AG04450 (cell line): Measurements from ENCODE around the gene RPL11. TPM values are rescaled to one million over a fixed set of nuclear protein-coding genes. Genes with fewer than 3 reads are reported as not detected.
"Not testable (repeated sequence)": the region's sequence is repeated elsewhere in the genome, so short reads cannot be mapped to it uniquely, and the experiment has no call there.

ENCODE experiments used
- CTCF ChIA-PET: fragments of 300-600, 350-600 bp; formaldehyde crosslinking; extraction: SDS; loops from one replicate; lab custom pipeline; 2022; ENCODE audit warnings: antibody characterized with exemption, inconsistent platforms; lab: Charles Lee
- POLR2A ChIA-PET: fragments of 350-600 bp; formaldehyde crosslinking; extraction: SDS; loops from one replicate; lab custom pipeline; 2021; ENCODE audit warnings: antibody characterized with exemption, inconsistent platforms; lab: Yijun Ruan, JAX
- DNase-seq: peaks from one replicate; pipeline ENCODE4 v3.0.0-alpha.2; 2011; ENCODE audit warnings: low read depth, low spot score
- H3K27ac ChIP-seq: one replicate; pipeline ENCODE4 v1.5.1; 2012; ENCODE audit warnings: low read depth, low read length, control low read depth
- H3K27me3 ChIP-seq: one replicate; pipeline ENCODE4 v1.6.0; 2012; ENCODE audit warnings: low read length; ENCODE audit not compliant: control insufficient read depth, insufficient read depth
- H3K4me3 ChIP-seq: 2 replicates; pipeline ENCODE4 v1.5.1; 2011; ENCODE audit warnings: mild to moderate bottlenecking, low read depth, low read length, control low read depth
- H3K9me3 ChIP-seq: 2 replicates; pipeline ENCODE4 v1.5.1; 2012; ENCODE audit warnings: low read length; ENCODE audit not compliant: control insufficient read depth, insufficient read depth
- polyA plus RNA-seq: library from polyadenylated mRNA; depleted of rRNA; stranded (reverse); fragments of >200 nt; gene quantifications from 2 replicates; pipeline ENCODE4 v1.2.3, GENCODE V29; 2011
- TF ChIP-seq, protein P1 (sequence below): IDR thresholded peaks from 2 replicates; pipeline ENCODE4 v1.5.1; 2011; ENCODE audit warnings: low read depth, low read length, control low read depth, inconsistent platforms

Gene RPL11
- polyA plus RNA-seq, 1 experiment, result 2,055 TPM

DNA sequence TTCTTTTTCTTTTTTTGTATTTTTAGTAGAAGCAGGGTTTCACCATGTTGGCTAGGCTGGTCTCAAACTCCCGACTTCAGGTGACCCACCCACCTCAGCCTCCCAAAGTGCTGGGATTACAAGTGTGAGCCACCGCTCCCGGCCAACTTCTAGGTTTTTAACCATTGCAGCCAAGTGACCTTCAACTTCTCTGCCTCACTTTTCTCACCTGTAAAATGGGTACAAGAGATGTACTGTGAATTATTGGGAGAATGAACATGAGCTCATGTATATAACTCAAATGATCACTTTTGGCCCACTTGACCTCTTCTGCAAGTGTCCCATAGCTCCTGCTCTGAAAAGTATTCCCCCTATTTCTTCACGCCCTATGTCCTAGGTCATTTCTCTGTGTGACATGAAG, 11.8 kb upstream of the RPL11 start:
- no peak overlapping the region for H3K27ac ChIP-seq
- ChIA-PET POLR2A (interaction anchor here (0.7 kb wide), 1 partner anchor 12 kb away, joined by 3 read pairs; the partner anchor contains the start of gene RPL11), CTCF (interaction anchor here (0.7 kb wide), 1 partner anchor 15 kb away, joined by 3 read pairs; no protein-coding TSS in a partner anchor)
- no peak for DNase-seq
- no peaks in the 10 kb centered on the region for H3K9me3 ChIP-seq
- TF ChIP-seq, protein P1, sequence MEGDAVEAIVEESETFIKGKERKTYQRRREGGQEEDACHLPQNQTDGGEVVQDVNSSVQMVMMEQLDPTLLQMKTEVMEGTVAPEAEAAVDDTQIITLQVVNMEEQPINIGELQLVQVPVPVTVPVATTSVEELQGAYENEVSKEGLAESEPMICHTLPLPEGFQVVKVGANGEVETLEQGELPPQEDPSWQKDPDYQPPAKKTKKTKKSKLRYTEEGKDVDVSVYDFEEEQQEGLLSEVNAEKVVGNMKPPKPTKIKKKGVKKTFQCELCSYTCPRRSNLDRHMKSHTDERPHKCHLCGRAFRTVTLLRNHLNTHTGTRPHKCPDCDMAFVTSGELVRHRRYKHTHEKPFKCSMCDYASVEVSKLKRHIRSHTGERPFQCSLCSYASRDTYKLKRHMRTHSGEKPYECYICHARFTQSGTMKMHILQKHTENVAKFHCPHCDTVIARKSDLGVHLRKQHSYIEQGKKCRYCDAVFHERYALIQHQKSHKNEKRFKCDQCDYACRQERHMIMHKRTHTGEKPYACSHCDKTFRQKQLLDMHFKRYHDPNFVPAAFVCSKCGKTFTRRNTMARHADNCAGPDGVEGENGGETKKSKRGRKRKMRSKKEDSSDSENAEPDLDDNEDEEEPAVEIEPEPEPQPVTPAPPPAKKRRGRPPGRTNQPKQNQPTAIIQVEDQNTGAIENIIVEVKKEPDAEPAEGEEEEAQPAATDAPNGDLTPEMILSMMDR, result no peak
- no peak overlapping the region for H3K4me3 ChIP-seq
- peaks cover 19% of the 10 kb centered on the region for H3K27me3 ChIP-seq

DNA sequence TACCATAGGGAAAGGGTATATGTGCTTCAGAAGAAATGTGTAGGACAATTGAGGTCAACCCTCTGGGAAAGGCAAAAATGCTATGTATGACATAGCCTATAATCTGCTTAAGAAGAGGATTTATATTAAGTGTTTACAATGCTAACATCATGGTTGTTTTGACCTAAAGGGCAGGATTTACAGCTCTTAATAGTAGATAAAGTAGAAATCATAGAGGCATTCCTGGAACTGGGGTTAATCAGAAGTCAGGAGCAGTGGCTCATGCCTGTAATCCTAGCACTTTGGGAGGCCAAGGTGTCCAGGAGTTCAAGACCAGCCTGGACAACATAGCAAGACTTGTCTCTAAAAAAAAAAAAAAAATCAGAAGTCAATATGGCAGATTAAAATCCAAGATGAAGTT, 8.7 kb upstream of the RPL11 start:
- H3K9me3 ChIP-seq, result peaks cover under 1% of the 10 kb centered on the region; the same call in 1 of the 2 replicates
- no peak for DNase-seq
- H3K27me3 ChIP-seq, result peaks cover 15% of the 10 kb centered on the region
- H3K4me3 ChIP-seq, result no peak overlapping the region
- ChIA-PET CTCF (interaction anchor here (0.6 to 2.2 kb wide), 5 partner anchors 9 to 129 kb away, joined by 3 to 13 read pairs (median 5); partner anchors contain the start of gene RPL11), POLR2A (no interaction called here)
- TF ChIP-seq, protein P1, result no peak
- no peak overlapping the region for H3K27ac ChIP-seq

- ChIA-PET POLR2A (no interaction called here), CTCF (no interaction called here)
- peaks cover 12% of the 10 kb centered on the region for H3K27me3 ChIP-seq
- no peak for DNase-seq
- H3K4me3 ChIP-seq, result no peak overlapping the region
- TF ChIP-seq, protein P1, result no peak
- H3K9me3 ChIP-seq, result peaks cover 5% of the 10 kb centered on the region; the same call in 1 of the 2 replicates
- H3K27ac ChIP-seq, result no peak overlapping the region
Measured at GRCh38 chr1:23684415-23684814, 7.2 kb upstream of the RPL11 start.

DNA sequence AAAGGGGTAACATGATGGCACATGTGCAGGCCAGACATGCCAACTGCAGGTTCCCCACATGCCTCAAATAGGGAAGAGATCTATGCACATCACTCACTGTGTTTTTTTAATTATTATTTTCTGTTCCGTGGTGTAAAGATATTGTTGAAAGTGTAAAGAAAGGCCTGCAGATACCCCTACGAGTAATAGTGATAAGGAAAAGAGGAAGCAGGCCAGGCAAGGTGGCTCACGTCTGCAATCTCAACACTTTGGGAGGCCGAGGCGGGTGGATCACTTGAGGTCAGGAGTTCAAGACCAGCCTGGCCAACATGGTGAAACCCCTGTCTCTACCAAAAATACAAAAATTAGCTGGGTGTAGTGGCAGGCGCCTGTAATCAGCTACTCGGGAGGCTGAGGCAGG, 6.4 kb upstream of the RPL11 start:
- H3K4me3 ChIP-seq, H3K27ac ChIP-seq, POLR2A ChIA-PET, H3K27me3 ChIP-seq, H3K9me3 ChIP-seq, DNase-seq, CTCF ChIA-PET: not testable (repeated sequence)

DNA sequence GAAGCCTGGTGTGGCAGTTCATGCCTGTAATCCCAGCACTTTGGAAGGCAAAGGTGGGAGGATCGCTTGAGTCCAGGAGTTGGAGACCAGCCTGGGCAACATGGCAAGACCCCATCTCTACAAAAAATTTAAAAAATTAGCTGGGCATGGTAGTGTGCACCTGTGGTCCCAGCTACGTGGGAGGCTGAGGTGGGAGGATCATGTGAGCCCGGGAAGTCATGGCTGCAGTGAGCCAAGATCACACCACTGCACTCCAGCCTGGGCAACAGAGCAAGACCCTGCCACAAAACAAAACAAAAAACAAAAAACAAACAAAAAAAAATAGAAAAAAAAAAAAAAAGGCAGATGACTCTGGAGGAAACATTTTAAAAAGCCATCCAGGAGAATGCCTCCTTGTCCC, 3.9 kb upstream of the RPL11 start:
- DNase-seq, H3K27me3 ChIP-seq, H3K9me3 ChIP-seq, H3K4me3 ChIP-seq, POLR2A ChIA-PET, H3K27ac ChIP-seq: not testable (repeated sequence)
- CTCF ChIA-PET, result interaction anchor here (0.6 to 0.7 kb wide), 2 partner anchors 14 to 16 kb away, joined by 3 read pairs; no protein-coding TSS in a partner anchor

GRCh38 chr1:23688281-23688680, 3.3 kb upstream of the RPL11 start:
- H3K9me3 ChIP-seq, DNase-seq, CTCF ChIA-PET, H3K27ac ChIP-seq, H3K4me3 ChIP-seq, H3K27me3 ChIP-seq, POLR2A ChIA-PET: not testable (repeated sequence)
